Measurements from ENCODE around the gene C1QTNF4. TPM values are rescaled to one million over a fixed set of nuclear protein-coding genes. Genes with fewer than 3 reads are reported as not detected.

C1QTNF4 gene
- total RNA-seq, 4 donors from 2014 or later = 1.2 to 4.4 TPM; not detected in 2

GRCh38 chr11:47615249-47615648 lies 21.0 kb upstream of the C1QTNF4 start:
- no peak overlapping the region for H3K27ac ChIP-seq
- no peak for DNase-seq
- no peak overlapping the region for H3K4me3 ChIP-seq
- TF ChIP-seq, protein P1, sequence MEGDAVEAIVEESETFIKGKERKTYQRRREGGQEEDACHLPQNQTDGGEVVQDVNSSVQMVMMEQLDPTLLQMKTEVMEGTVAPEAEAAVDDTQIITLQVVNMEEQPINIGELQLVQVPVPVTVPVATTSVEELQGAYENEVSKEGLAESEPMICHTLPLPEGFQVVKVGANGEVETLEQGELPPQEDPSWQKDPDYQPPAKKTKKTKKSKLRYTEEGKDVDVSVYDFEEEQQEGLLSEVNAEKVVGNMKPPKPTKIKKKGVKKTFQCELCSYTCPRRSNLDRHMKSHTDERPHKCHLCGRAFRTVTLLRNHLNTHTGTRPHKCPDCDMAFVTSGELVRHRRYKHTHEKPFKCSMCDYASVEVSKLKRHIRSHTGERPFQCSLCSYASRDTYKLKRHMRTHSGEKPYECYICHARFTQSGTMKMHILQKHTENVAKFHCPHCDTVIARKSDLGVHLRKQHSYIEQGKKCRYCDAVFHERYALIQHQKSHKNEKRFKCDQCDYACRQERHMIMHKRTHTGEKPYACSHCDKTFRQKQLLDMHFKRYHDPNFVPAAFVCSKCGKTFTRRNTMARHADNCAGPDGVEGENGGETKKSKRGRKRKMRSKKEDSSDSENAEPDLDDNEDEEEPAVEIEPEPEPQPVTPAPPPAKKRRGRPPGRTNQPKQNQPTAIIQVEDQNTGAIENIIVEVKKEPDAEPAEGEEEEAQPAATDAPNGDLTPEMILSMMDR (IDR thresholded peaks at IDR 0.05) = no peak
- no peak for TF ChIP-seq POLR2A (IDR thresholded peaks at IDR 0.05)
- peaks cover 0 to 45% (median 0%) of the 10 kb centered on the region in 3 donors for H3K36me3 ChIP-seq
- no peaks in the 10 kb centered on the region for H3K4me1 ChIP-seq
- H3K9me3 ChIP-seq = no peaks in the 10 kb centered on the region
- no peaks in the 10 kb centered on the region for H3K27me3 ChIP-seq

DNA sequence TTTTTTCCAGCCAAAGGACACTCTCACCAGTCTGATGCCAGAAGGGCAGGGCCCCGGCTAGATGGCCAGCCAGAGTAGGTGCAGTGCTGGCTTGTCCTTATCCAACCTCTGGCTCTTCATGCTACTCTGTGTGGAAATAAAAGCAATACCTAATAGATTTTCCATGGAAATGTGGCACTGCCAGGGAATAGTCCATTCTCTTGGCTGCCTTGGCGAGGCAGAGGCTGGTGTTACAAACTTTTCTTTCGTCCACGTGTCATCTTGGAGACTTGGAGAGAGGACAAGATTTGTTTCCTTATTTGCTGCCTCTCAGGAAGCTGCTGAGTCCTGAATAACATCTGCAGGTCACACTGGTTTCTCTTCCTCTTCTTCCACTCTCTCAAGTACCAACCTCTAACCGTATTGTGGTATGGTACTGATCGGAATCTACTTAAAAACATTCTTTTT lies 17.2 kb upstream of the C1QTNF4 start:
- TF ChIP-seq, protein P1 (IDR thresholded peaks at IDR 0.05) = no peak
- TF ChIP-seq POLR2A (IDR thresholded peaks at IDR 0.05) = no peak
- Histone ChIP-seq H3K4me3 (no peak overlapping the region), H3K36me3 (peaks cover 0 to 7% (median 0%) of the 10 kb centered on the region in 3 donors), H3K27me3 (no peaks in the 10 kb centered on the region), H3K4me1 (no peaks in the 10 kb centered on the region), H3K27ac (peak overlapping the region in 1 of 4 donors; percentile 3), H3K9me3 (no peaks in the 10 kb centered on the region)
- no peak for DNase-seq

- H3K27ac ChIP-seq = no peak overlapping the region
- TF ChIP-seq, protein P1 (IDR thresholded peaks at IDR 0.05) = no peak
- no peak for TF ChIP-seq POLR2A (IDR thresholded peaks at IDR 0.05)
- no peaks in the 10 kb centered on the region for H3K4me1 ChIP-seq
- DNase-seq = no peak
- H3K4me3 ChIP-seq = no peak overlapping the region
- no peaks in the 10 kb centered on the region for H3K9me3 ChIP-seq
- no peaks in the 10 kb centered on the region for H3K27me3 ChIP-seq
- H3K36me3 ChIP-seq = peaks cover 0 to 6% (median 0%) of the 10 kb centered on the region in 3 donors
Observed at GRCh38 chr11:47609675-47610074, 15.5 kb upstream of the C1QTNF4 start.

DNA sequence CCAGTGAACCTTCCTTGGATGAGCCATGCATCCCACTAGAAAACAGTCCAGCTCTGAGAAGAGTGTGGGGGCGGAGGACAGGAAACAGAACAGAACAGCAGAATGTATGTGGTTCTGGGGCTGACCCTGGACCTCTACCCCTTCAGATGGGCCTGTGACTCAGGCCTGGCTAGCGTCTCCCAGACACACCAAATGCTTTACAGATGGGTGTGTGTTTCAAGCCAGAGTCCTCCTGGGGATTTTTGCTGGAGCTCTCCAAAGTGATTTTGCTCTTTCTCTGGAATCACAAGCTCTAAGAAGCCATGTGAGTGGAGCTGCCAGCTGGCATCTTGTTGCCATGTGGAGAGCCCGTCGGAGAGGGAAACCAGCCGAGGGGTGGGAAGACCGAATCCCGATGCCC lies 13.2 kb upstream of the C1QTNF4 start:
- DNase-seq = no peak

DNA sequence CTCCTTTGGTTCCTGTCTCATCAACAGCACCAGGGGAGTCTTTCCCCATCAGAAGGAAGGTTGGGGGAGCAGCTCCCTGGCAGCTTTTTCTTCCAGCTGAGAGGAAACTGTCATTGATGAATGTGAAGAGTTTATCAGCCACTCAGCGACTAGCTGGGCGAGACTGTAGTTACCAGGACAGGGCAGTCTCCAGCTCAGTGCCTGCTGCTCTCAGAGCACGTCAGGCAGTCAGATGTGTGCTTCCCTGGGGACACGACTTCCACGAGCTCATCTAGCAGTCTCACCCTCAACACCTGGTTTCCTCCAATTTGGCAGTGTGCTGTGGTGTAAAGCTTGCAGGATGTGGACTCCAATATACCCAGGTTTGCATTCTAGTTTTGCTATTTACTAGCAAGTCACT lies 12.5 kb upstream of the C1QTNF4 start:
- no peak overlapping the region for H3K4me3 ChIP-seq
- H3K36me3 ChIP-seq = peaks cover 0 to 6% (median 0%) of the 10 kb centered on the region in 3 donors
- H3K27me3 ChIP-seq = no peaks in the 10 kb centered on the region
- TF ChIP-seq, protein P1 (IDR thresholded peaks at IDR 0.05) = no peak
- TF ChIP-seq POLR2A (IDR thresholded peaks at IDR 0.05) = no peak
- no peaks in the 10 kb centered on the region for H3K4me1 ChIP-seq
- H3K27ac ChIP-seq = no peak overlapping the region
- DNase-seq = no peak
- H3K9me3 ChIP-seq = no peaks in the 10 kb centered on the region

More for the DNA sequence above, 13.2 kb upstream of the C1QTNF4 start:
- Histone ChIP-seq H3K4me1 (no peaks in the 10 kb centered on the region), H3K27ac (no peak overlapping the region), H3K36me3 (peaks cover 0 to 6% (median 0%) of the 10 kb centered on the region in 3 donors), H3K27me3 (no peaks in the 10 kb centered on the region), H3K9me3 (no peaks in the 10 kb centered on the region), H3K4me3 (no peak overlapping the region)
- TF ChIP-seq, protein P1 (IDR thresholded peaks at IDR 0.05) = no peak
- no peak for TF ChIP-seq POLR2A (IDR thresholded peaks at IDR 0.05)

- H3K27me3 ChIP-seq = no peaks in the 10 kb centered on the region
- no peaks in the 10 kb centered on the region for H3K9me3 ChIP-seq
- no peak overlapping the region for H3K4me3 ChIP-seq
- H3K4me1 ChIP-seq = no peaks in the 10 kb centered on the region
- peaks cover 0 to 1% (median 0%) of the 10 kb centered on the region in 3 donors for H3K36me3 ChIP-seq
- no peak for DNase-seq
- no peak for TF ChIP-seq POLR2A (IDR thresholded peaks at IDR 0.05)
- TF ChIP-seq, protein P1 (IDR thresholded peaks at IDR 0.05) = no peak
- H3K27ac ChIP-seq = no peak overlapping the region
Observed at GRCh38 chr11:47605921-47606320, 11.7 kb upstream of the C1QTNF4 start.

Measured in Peyer's patch (tissue), 4 donors.